ENCODE results near the gene MLLT10.
"Not testable (repeated sequence)": the region's sequence is repeated elsewhere in the genome, so short reads cannot be mapped to it uniquely, and the experiment has no call there.

The MLLT10 gene

GRCh38 chr10:21628645-21629044 is 94.6 kb downstream of the MLLT10 start:
- DNase-seq (ENCODE audit: low spot score); FAIRE-seq: not testable (repeated sequence)

GRCh38 chr10:21634599-21635365 is 100.8 kb downstream of the MLLT10 start:
- DNase-seq (ENCODE audit: low spot score) (no peak), FAIRE-seq (no peak)

- no peak for DNase-seq (ENCODE audit: low spot score)
- no peak for FAIRE-seq
These were observed 103.8 kb downstream of the MLLT10 start for GRCh38 chr10:21637795-21638194.

GRCh38 chr10:21638681-21639080 is 104.6 kb downstream of the MLLT10 start:
- DNase-seq (ENCODE audit: low spot score) (no peak), FAIRE-seq (no peak)

DNA sequence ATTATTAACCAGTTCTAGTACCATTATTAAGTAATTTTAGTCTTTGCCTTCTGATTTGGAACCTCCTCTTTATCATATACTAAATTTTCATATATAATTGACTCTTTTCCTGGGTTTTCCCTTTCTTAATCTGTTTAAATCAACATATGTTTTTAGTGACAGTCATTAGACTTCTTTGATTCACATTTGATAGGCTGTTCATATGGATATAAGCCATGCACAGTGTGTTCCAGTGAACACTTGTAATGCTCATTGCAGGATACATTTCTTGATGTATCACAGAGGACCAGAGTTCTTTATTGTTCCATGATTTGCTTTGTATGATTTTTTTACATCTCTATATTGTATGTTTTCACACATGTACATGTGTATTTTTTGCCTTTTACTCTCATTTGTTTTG is 114.0 kb downstream of the MLLT10 start:
- DNase-seq (ENCODE audit: low spot score) (no peak), FAIRE-seq (no peak)

DNA sequence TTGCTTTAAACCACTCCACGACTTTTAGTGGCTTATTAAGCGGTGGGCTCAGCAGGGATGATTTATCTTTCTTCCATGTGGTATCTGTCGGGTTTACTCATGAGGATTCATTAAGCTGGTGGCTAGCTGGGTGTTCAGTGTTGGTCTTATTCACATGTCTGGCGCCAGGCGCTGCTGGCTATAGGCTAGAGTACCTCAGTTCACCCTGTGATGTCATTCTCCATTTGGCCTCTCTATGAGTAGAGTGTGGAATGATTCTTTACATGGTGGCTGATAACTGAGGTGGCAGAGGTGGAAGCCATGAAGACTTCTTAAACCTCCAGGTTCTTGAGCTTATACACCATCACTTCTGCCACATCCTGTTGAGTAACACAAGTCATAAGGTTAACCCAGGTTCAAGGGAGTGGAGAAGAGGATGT is 115.4 kb downstream of the MLLT10 start:
- FAIRE-seq (peak; percentile 79), DNase-seq (ENCODE audit: low spot score) (peak; percentile 91)

GRCh38 chr10:21650353-21650752 is 116.3 kb downstream of the MLLT10 start:
- FAIRE-seq = no peak
- no peak for DNase-seq (ENCODE audit: low spot score)

DNA sequence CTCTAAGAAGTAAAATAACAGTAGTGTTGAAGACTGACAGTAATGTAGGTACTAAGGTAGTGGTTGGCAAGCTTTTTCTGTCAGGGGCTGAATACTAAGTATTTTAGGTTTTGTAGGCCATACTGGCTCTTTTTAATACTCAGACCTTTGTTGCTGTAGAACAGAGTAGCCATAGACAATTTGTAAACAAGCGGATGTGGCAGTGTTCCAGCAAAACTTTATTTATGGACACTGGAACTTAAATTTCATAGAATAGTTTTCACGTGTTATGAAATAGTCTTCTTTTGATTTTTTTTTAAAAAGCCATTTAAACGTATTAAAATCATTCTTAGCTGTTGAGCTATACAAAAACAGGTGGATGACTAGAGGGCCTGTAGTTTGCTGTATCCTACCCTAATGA is 121.2 kb downstream of the MLLT10 start:
- DNase-seq (ENCODE audit: low spot score) (no peak), FAIRE-seq (no peak)

- DNase-seq (ENCODE audit: low spot score) (no peak), FAIRE-seq (no peak)
These were observed 121.7 kb downstream of the MLLT10 start for GRCh38 chr10:21655687-21656086.

DNA sequence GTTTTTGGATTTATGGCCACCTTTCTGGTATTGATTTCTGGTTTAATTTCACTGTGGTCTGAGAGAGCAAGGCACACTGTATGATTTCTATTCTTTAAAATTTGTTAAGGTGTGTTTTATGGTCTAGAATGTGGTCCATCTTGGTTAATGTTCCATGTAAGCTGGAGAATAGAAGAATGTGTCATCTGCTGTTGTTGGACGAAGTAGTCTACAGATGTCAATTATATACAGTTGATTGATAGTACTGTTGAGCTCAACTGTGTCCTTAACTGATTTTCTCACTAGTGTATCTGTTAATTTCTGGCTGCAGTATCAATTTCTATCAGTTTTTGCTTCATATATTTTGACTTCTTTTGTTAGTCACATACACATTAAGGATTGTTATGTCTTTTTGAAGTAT is 127.1 kb downstream of the MLLT10 start:
- peak; percentile 84 for FAIRE-seq
- no peak for DNase-seq (ENCODE audit: low spot score)

DNA sequence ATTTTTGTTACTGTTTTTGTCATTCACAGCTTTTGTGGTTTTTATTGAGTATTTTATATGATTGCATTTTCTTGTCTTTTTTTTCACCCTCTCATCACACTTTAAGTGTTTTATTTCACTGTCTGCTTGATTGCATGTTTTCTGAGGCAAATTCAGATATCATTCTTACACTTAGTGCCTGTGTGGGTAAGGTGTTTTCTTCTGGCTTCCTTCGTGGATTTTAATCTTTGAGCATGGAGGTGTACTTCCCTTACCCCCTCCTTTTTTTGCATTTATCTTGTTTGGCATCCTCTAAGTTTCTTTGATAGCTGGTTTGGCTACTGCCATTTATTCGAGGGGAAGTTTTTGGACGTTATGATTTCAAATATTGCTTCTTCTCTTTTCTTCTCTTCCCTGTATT is 127.9 kb downstream of the MLLT10 start:
- FAIRE-seq = no peak
- no peak for DNase-seq (ENCODE audit: low spot score)

GRCh38 chr10:21662635-21663034 is 128.6 kb downstream of the MLLT10 start:
- FAIRE-seq (no peak), DNase-seq (ENCODE audit: low spot score) (no peak)

GRCh38 chr10:21668831-21669230 is 134.8 kb downstream of the MLLT10 start:
- DNase-seq (ENCODE audit: low spot score) = no peak
- no peak for FAIRE-seq

- no peak for DNase-seq (ENCODE audit: low spot score)
These were observed 136.4 kb downstream of the MLLT10 start for GRCh38 chr10:21670391-21670790.

GRCh38 chr10:21673668-21674067 is 139.6 kb downstream of the MLLT10 start:
- DNase-seq (ENCODE audit: low spot score) = no peak
- no peak for FAIRE-seq

More at GRCh38 chr10:21670391-21670790, 136.4 kb downstream of the MLLT10 start:
- no peak for FAIRE-seq

GRCh38 chr10:21675157-21675796 is 141.2 kb downstream of the MLLT10 start:
- peak; percentile 42 for FAIRE-seq
- no peak for DNase-seq (ENCODE audit: low spot score)

DNA sequence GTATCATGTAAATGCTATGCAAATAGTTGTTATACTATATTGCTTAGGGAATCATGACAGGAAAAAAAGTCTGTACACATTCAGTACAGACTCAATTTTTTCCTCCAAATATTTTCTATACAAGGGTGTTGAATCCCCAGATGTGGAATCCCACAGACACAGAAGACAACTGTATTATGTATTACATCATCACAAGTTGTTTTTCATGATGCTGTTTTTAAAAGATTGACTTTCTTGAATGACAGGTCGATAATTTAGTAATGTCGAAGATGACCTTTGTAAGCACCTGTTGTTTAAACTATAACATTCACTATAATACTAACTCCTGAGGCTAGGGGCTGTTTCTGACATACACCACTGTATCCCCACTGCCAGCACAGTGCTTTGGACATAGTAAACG is 143.5 kb downstream of the MLLT10 start:
- no peak for FAIRE-seq
- DNase-seq (ENCODE audit: low spot score) = no peak

DNA sequence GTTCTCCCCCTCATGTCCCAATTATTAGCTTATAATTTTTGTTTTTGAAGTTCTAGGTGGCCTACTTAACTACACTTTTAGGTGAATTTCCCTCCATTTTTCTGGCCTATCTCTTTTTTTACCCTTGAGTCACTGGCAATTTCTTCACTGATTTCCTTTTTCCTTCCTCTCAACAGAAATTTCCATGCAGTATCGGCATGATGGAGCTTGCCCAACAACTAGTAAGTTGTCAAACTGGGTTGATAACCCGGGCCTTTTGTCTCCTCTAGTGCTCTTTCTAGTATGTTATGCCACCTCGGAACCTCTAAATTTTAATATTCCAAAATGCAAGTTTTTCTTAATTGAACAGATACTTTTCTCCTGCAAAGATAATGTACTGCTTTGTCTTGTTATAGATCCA is 147.1 kb downstream of the MLLT10 start:
- FAIRE-seq (no peak), DNase-seq (ENCODE audit: low spot score) (no peak)

DNA sequence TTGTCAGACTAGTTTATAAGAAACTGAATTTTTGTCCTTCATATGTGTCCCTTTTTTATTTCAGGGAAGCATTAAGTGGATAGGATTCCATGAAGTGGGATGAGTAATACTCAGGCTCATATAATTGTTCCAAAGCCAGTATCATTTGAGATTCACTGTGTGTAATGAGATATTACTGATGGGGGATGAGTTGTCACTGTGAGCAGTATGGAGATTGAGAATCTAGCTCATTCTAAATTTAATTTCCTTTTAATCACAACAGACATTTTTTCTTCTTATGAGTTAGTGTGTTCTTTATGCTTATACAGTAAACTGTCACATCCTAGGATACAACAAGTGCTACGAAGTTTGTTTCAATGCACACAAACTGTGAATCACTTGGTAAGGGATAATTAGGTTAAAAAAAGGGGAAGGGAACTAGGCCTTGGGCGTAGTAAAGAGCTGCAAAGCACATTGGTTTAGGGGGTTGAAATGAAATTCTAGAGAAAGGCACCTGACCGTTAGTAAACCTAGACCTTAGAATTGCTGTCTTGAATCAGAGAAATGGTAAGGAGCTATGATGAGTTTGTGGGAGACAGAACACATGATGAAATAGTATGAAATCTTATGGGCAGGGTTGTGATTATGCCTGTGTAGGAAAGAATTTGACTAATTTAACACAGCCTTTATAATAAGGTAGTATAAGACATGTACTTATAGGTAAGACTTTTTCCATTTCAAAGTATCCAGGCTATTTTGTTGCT is 153.4 kb downstream of the MLLT10 start:
- DNase-seq (ENCODE audit: low spot score) (no peak), FAIRE-seq (no peak)

- FAIRE-seq = no peak
- no peak for DNase-seq (ENCODE audit: low spot score)
These were observed 153.9 kb downstream of the MLLT10 start for GRCh38 chr10:21688009-21688332.

- DNase-seq (ENCODE audit: low spot score) (no peak), FAIRE-seq (no peak)
These were observed 154.8 kb downstream of the MLLT10 start for GRCh38 chr10:21688870-21689269.

- DNase-seq (ENCODE audit: low spot score) (no peak), FAIRE-seq (no peak)
These were observed 155.8 kb downstream of the MLLT10 start for GRCh38 chr10:21689881-21690280.
